Ovary (tissue), 3 donors: Measurements from ENCODE around the gene PKP2.

ENCODE experiments used
- EP300 ChIP-seq: sonication (generic); formaldehyde crosslinking; IDR thresholded peaks from one replicate; pipeline ENCODE4 v1.6.1; 2017; ENCODE audit warnings: antibody characterized with exemption
- TF ChIP-seq, protein P1 (sequence below), 3 donors: fragments of 450-650 bp in 2 of 3; fragments of 200-600 bp in 1 of 3; IDR thresholded peaks; one replicate each; pipeline versions ENCODE4 v1.5.1 to v1.8.0; 2016 to 2022; ENCODE audit warnings: antibody characterized with exemption in 3 of 3, mild to moderate bottlenecking in 1 of 3
- donor health status: DM: no; HTN: no; CAD: no.

DNA sequence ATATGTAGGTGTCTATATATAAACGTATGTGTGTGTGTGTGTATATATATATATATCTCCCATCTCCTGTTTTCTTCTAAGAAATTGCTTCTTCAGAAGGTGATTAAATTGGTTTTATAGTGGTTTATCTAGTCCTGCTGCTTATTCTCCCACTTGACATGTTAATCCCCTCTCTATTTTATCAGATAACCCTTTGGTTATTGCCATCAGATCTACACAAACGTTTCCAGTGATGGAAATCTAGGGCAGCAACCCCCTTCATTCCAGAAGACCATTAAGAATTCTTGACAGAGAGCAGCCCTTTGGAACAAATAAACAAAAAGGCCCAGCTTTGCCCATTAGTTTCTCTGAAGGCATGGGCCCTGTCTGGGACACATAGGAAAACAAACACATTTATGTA is 106.7 kb downstream of the PKP2 start:
- TF ChIP-seq, protein P1, sequence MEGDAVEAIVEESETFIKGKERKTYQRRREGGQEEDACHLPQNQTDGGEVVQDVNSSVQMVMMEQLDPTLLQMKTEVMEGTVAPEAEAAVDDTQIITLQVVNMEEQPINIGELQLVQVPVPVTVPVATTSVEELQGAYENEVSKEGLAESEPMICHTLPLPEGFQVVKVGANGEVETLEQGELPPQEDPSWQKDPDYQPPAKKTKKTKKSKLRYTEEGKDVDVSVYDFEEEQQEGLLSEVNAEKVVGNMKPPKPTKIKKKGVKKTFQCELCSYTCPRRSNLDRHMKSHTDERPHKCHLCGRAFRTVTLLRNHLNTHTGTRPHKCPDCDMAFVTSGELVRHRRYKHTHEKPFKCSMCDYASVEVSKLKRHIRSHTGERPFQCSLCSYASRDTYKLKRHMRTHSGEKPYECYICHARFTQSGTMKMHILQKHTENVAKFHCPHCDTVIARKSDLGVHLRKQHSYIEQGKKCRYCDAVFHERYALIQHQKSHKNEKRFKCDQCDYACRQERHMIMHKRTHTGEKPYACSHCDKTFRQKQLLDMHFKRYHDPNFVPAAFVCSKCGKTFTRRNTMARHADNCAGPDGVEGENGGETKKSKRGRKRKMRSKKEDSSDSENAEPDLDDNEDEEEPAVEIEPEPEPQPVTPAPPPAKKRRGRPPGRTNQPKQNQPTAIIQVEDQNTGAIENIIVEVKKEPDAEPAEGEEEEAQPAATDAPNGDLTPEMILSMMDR (IDR thresholded peaks at IDR 0.05) = no peak
- TF ChIP-seq EP300 = no peak
